Naive thymus-derived CD4-positive, alpha-beta T cell (primary cell): ENCODE measurements around the gene IFNLR1. TPM values are rescaled to one million over a fixed set of nuclear protein-coding genes. Genes with fewer than 3 reads are reported as not detected.

Source experiments
- ATAC-seq: fragments of 150-1000 bp; cut with Tn5 transposase; 2 replicates; pipeline ENCODE4 v1.10.0; 2021; ENCODE audit warnings: mild to moderate bottlenecking, moderate library complexity
- CTCF ChIA-PET: fragments of 350-600 bp; sonication (Branson Sonifier 250); formaldehyde crosslinking; loops from one replicate; lab custom pipeline; 2021; ENCODE audit warnings: antibody characterized with exemption; lab: Charles Lee
- POLR2A ChIA-PET: fragments of 350-600 bp; sonication (Branson Sonifier 250); formaldehyde crosslinking; loops from one replicate; lab custom pipeline; 2021; ENCODE audit warnings: antibody characterized with exemption, inconsistent platforms; lab: Charles Lee
- DNase-seq, 9 donors: peaks; one replicate each; pipeline versions ENCODE4 v3.0.0 to v3.0.0-alpha.2; 2020 to 2022; ENCODE audit warnings: mixed read lengths in 1 of 9
- H3K27ac ChIP-seq: one replicate; pipeline ENCODE4 v1.7.0; 2013; ENCODE audit warnings: mild to moderate bottlenecking, low read depth, low read length, moderate library complexity
- H3K27me3 ChIP-seq, 2 donors: one replicate each; pipeline ENCODE4 v1.7.0; 2013; ENCODE audit warnings: low read length in 2 of 2, mild to moderate bottlenecking in 2 of 2, moderate library complexity in 2 of 2; ENCODE audit not compliant: control insufficient read depth in 2 of 2, insufficient read depth in 2 of 2
- H3K36me3 ChIP-seq, 3 experiments: 1 replicate in 2 of 3; 2 replicates in 1 of 3; pipeline ENCODE4 v1.7.0; 2013; ENCODE audit warnings: low read length in 3 of 3, mild to moderate bottlenecking in 3 of 3, moderate library complexity in 1 of 3; ENCODE audit not compliant: insufficient read depth in 3 of 3, control insufficient read depth in 2 of 3
- H3K4me1 ChIP-seq, 2 donors: one replicate each; pipeline ENCODE4 v1.7.0; 2013; ENCODE audit warnings: low read length in 2 of 2, mild to moderate bottlenecking in 2 of 2, moderate library complexity in 1 of 2; ENCODE audit not compliant: control insufficient read depth in 2 of 2, insufficient read depth in 2 of 2
- H3K4me3 ChIP-seq: 2 replicates; pipeline ENCODE4 v1.7.0; 2013; ENCODE audit warnings: mild to moderate bottlenecking, low read length
- H3K9me3 ChIP-seq, 3 experiments: 1 replicate in 2 of 3; 2 replicates in 1 of 3; pipeline ENCODE4 v1.7.0; 2013; ENCODE audit warnings: low read length in 3 of 3; ENCODE audit not compliant: control insufficient read depth in 2 of 3
- H3K27ac Mint-ChIP-seq, 9 donors: one replicate each; pipeline ENCODE4 v1.8.0; 2020 to 2022; ENCODE audit warnings: mixed read lengths in 9 of 9, mild to moderate bottlenecking in 8 of 9, moderate library complexity in 5 of 9, inconsistent platforms in 2 of 9
- H3K27me3 Mint-ChIP-seq, 5 donors: one replicate each; pipeline ENCODE4 v1.8.0; 2021 to 2022; ENCODE audit warnings: mixed read lengths in 5 of 5, mild to moderate bottlenecking in 1 of 5
- H3K36me3 Mint-ChIP-seq, 5 donors: one replicate each; pipeline ENCODE4 v1.8.0; 2020 to 2022; ENCODE audit warnings: mixed read lengths in 5 of 5, mild to moderate bottlenecking in 3 of 5, inconsistent platforms in 1 of 5
- H3K4me1 Mint-ChIP-seq, 7 donors: one replicate each; pipeline ENCODE4 v1.8.0; 2020 to 2022; ENCODE audit warnings: mixed read lengths in 7 of 7, mild to moderate bottlenecking in 3 of 7, inconsistent platforms in 1 of 7
- H3K4me3 Mint-ChIP-seq, 10 donors: one replicate each; pipeline ENCODE4 v1.8.0; 2020 to 2022; ENCODE audit warnings: mild to moderate bottlenecking in 10 of 10, mixed read lengths in 10 of 10, moderate library complexity in 6 of 10, inconsistent platforms in 2 of 10
- H3K9me3 Mint-ChIP-seq, 11 donors: one replicate each; pipeline ENCODE4 v1.8.0; 2020 to 2022; ENCODE audit warnings: mixed read lengths in 11 of 11, mild to moderate bottlenecking in 4 of 11, inconsistent platforms in 1 of 11, moderate library complexity in 1 of 11
- intact Hi-C, 2 donors: fragments of 100-400 bp; cut with micrococcal nuclease; formaldehyde crosslinking; loops; one replicate each; pipeline ENCODE4 v1.15.1; 2023
- polyA plus RNA-seq, 2 donors: library from polyadenylated mRNA; unstranded; fragments of 300-500 nt; fragmentation: Illumina TruSeq; gene quantifications; one replicate each; pipeline ENCODE4 v1.2.3, GENCODE V29; 2021
- total RNA-seq, 6 experiments: library from RNA in 5 of 6; stranded (reverse) in 5 of 6; gene quantifications; 1 replicate in 5 of 6; 2 replicates in 1 of 6; pipeline ENCODE4 v1.2.3 and lab custom pipeline; 2021 to 2026

IFNLR1 gene
- total and polyA plus RNA-seq, 7 experiments from 2014 or later: 0.08 to 3.9 (median 1.5) TPM

DNA sequence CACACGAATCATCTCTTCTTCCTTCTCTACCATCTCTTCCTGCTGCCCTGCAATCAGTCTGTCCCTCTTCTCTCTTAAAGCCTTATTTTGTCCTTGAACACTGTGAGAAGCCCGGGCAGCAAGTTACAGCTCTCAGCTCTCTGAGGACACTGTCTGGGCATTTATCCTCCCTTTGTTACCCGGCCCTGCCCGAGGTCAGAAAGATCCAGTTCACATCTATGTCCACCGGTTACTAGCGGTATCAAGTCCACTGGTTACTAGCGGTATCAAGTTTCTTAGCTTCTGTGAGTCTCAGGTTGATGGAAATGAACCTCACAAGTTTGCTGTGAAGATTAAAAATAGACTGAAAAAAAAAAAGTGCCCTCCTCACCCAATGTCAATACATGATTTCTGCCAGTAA, 18.8 kb downstream of the IFNLR1 start:
- POLR2A ChIA-PET: interaction anchor here (0.7 kb wide), 1 partner anchor 88 kb away, joined by 4 read pairs; no protein-coding TSS in a partner anchor
- H3K27me3 Mint-ChIP-seq: peaks cover 0 to 1% (median 0%) of the 10 kb centered on the region in 5 donors
- no peaks in the 10 kb centered on the region for H3K4me1 Mint-ChIP-seq
- ATAC-seq: no peak
- H3K36me3 Mint-ChIP-seq: peaks cover 0 to 14% (median 3%) of the 10 kb centered on the region in 5 donors
- Histone ChIP-seq H3K4me3 (no peak overlapping the region), H3K36me3 (no peaks in the 10 kb centered on the region), H3K4me1 (no peaks in the 10 kb centered on the region), H3K27me3 (no peaks in the 10 kb centered on the region), H3K9me3 (no peaks in the 10 kb centered on the region), H3K27ac (no peak overlapping the region)
- CTCF ChIA-PET: no interaction called here
- H3K27ac Mint-ChIP-seq: no peak overlapping the region
- intact Hi-C loops: no loop called here
- DNase-seq: no peak
- H3K4me3 Mint-ChIP-seq: no peak overlapping the region
- no peaks in the 10 kb centered on the region for H3K9me3 Mint-ChIP-seq

- Mint-ChIP-seq H3K4me1 (peaks cover 0 to 5% (median 4%) of the 10 kb centered on the region in 7 donors), H3K36me3 (peaks cover 0 to 14% (median 3%) of the 10 kb centered on the region in 5 donors), H3K9me3 (no peaks in the 10 kb centered on the region), H3K27ac (no peak overlapping the region), H3K4me3 (no peak overlapping the region), H3K27me3 (no peaks in the 10 kb centered on the region)
- ATAC-seq (no peak), DNase-seq (no peak)
- POLR2A ChIA-PET: no interaction called here
- CTCF ChIA-PET: no interaction called here
- H3K9me3 ChIP-seq: no peaks in the 10 kb centered on the region
- no peak overlapping the region for H3K4me3 ChIP-seq
- H3K27me3 ChIP-seq: no peaks in the 10 kb centered on the region
- intact Hi-C loops: no loop called here
- no peak overlapping the region for H3K27ac ChIP-seq
- no peaks in the 10 kb centered on the region for H3K4me1 ChIP-seq
- no peaks in the 10 kb centered on the region for H3K36me3 ChIP-seq
Observed at GRCh38 chr1:24167008-24167407, 20.1 kb downstream of the IFNLR1 start.

DNA sequence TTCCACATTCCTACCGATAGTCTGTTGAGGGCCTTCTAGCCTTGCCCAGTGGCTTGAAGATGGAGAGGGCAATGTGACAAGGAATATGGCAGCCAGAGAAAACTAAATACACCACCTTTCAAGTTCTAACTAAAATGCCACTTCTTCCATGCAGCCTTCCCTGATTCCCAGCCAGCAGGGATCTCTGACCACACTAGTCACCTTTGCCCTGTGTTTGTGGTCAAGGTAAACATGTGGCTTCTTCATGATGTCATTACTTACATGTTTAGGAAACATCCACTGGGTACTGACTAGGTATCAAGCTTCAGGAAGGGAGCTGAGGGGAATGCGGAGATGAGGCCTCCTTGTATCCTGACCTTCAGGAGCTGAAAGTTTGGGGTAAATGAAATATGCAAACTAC, 21.6 kb downstream of the IFNLR1 start:
- Mint-ChIP-seq H3K4me1 (peaks cover 0 to 7% (median 4%) of the 10 kb centered on the region in 7 donors), H3K36me3 (peaks cover 0 to 14% (median 3%) of the 10 kb centered on the region in 5 donors), H3K27me3 (no peaks in the 10 kb centered on the region), H3K4me3 (no peak overlapping the region), H3K9me3 (no peaks in the 10 kb centered on the region), H3K27ac (peak overlapping the region in 1 of 9 donors; percentile 43)
- intact Hi-C loops: no loop called here
- Histone ChIP-seq H3K4me3 (no peak overlapping the region), H3K9me3 (no peaks in the 10 kb centered on the region), H3K27ac (no peak overlapping the region), H3K36me3 (no peaks in the 10 kb centered on the region), H3K4me1 (no peaks in the 10 kb centered on the region), H3K27me3 (no peaks in the 10 kb centered on the region)
- no peak for ATAC-seq
- no peak for DNase-seq
- CTCF ChIA-PET: no interaction called here
- POLR2A ChIA-PET: no interaction called here

DNA sequence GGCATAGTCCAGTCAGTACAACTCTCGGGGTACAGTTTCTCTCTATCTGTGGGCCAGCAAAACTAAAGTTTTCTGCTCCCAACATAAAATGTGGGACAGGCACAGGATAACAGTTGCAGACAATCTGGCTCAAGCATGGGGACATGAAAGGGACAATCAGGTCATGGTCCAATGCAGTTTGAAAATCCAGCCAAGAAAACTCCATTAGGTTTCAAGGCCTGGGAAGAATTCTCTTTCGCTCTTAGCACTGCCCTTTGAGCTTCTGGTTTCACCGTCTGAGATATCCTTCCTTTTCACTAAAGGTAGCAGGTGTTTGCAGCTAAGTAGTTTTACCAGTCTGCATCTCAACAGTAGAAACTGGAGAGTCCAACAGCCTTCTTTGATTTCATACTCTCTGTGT, 23.1 kb downstream of the IFNLR1 start:
- peaks cover 0 to 14% (median 3%) of the 10 kb centered on the region in 5 donors for H3K36me3 Mint-ChIP-seq
- no peaks in the 10 kb centered on the region for H3K27me3 Mint-ChIP-seq
- no peak overlapping the region for H3K27ac ChIP-seq
- peaks cover 0 to 7% (median 4%) of the 10 kb centered on the region in 7 donors for H3K4me1 Mint-ChIP-seq
- ATAC-seq (no peak), DNase-seq (no peak)
- no peaks in the 10 kb centered on the region for H3K36me3 ChIP-seq
- H3K4me1 ChIP-seq: no peaks in the 10 kb centered on the region
- H3K27ac Mint-ChIP-seq: no peak overlapping the region
- H3K9me3 ChIP-seq: no peaks in the 10 kb centered on the region
- no peak overlapping the region for H3K4me3 Mint-ChIP-seq
- H3K9me3 Mint-ChIP-seq: peaks cover 0 to 2% (median 0%) of the 10 kb centered on the region in 11 donors
- ChIA-PET POLR2A (no interaction called here), CTCF (no interaction called here)
- no peak overlapping the region for H3K4me3 ChIP-seq
- intact Hi-C loops: no loop called here
- no peaks in the 10 kb centered on the region for H3K27me3 ChIP-seq

- ATAC-seq: no peak
- H3K27ac ChIP-seq: no peak overlapping the region
- H3K9me3 ChIP-seq: no peaks in the 10 kb centered on the region
- no peaks in the 10 kb centered on the region for H3K27me3 Mint-ChIP-seq
- H3K36me3 ChIP-seq: no peaks in the 10 kb centered on the region
- no peak overlapping the region for H3K4me3 ChIP-seq
- peaks cover 0 to 7% (median 4%) of the 10 kb centered on the region in 7 donors for H3K4me1 Mint-ChIP-seq
- H3K4me1 ChIP-seq: no peaks in the 10 kb centered on the region
- ChIA-PET CTCF (no interaction called here), POLR2A (no interaction called here)
- no peak for DNase-seq
- H3K27ac Mint-ChIP-seq: peak overlapping the region in 2 of 9 donors; percentile 7 to 53
- H3K4me3 Mint-ChIP-seq: no peak overlapping the region
- no peaks in the 10 kb centered on the region for H3K27me3 ChIP-seq
- peaks cover 0 to 11% (median 0%) of the 10 kb centered on the region in 5 donors for H3K36me3 Mint-ChIP-seq
- peaks cover 0 to 2% (median 0%) of the 10 kb centered on the region in 11 donors for H3K9me3 Mint-ChIP-seq
- intact Hi-C loops: no loop called here
Observed at GRCh38 chr1:24162201-24162600, 24.9 kb downstream of the IFNLR1 start.

DNA sequence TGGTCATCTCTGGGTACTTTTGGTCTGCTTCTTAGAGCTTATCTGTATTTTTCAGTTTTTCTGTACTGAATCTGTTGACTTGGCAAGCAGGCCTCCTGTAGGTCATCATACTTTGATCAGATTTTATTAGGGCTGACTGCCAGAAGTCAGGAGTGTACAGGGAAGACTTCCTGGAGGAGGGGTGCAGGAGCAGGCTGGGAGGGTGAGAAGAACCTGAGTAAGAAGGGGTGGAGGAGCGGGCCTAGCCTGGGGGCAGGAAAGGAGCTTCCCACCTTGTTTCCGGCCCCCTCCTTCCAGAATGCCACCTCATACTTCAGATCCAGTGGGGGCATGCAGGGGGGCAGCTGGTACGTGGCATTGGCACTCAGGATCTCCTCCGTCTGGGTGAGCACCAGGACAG, 25.8 kb downstream of the IFNLR1 start:
- Mint-ChIP-seq H3K4me1 (peaks cover 0 to 7% (median 4%) of the 10 kb centered on the region in 7 donors), H3K9me3 (peaks cover 0 to 2% (median 0%) of the 10 kb centered on the region in 11 donors), H3K27me3 (no peaks in the 10 kb centered on the region), H3K4me3 (no peak overlapping the region), H3K36me3 (peaks cover 0 to 7% (median 0%) of the 10 kb centered on the region in 5 donors), H3K27ac (peak overlapping the region in 1 of 9 donors; percentile 16)
- ATAC-seq (no peak), DNase-seq (no peak)
- H3K36me3 ChIP-seq: no peaks in the 10 kb centered on the region
- H3K27ac ChIP-seq: no peak overlapping the region
- no peaks in the 10 kb centered on the region for H3K27me3 ChIP-seq
- no peak overlapping the region for H3K4me3 ChIP-seq
- no peaks in the 10 kb centered on the region for H3K9me3 ChIP-seq
- ChIA-PET CTCF (no interaction called here), POLR2A (no interaction called here)
- intact Hi-C loops: no loop called here
- no peaks in the 10 kb centered on the region for H3K4me1 ChIP-seq

GRCh38 chr1:24159366-24159765, 27.7 kb downstream of the IFNLR1 start:
- Histone ChIP-seq H3K9me3 (no peaks in the 10 kb centered on the region), H3K4me1 (no peaks in the 10 kb centered on the region), H3K36me3 (no peaks in the 10 kb centered on the region), H3K4me3 (no peak overlapping the region), H3K27ac (no peak overlapping the region), H3K27me3 (no peaks in the 10 kb centered on the region)
- peaks cover 0 to 7% (median 4%) of the 10 kb centered on the region in 7 donors for H3K4me1 Mint-ChIP-seq
- no peak for ATAC-seq
- H3K36me3 Mint-ChIP-seq: peaks cover 0 to 3% (median 0%) of the 10 kb centered on the region in 5 donors
- ChIA-PET CTCF (interaction anchor here (2.4 kb wide), 1 partner anchor 9 kb away, joined by 12 read pairs; no protein-coding TSS in a partner anchor), POLR2A (interaction anchor here (0.5 kb wide), 1 partner anchor 176 kb away, joined by 4 read pairs; no protein-coding TSS in a partner anchor)
- peaks cover 0 to 2% (median 0%) of the 10 kb centered on the region in 11 donors for H3K9me3 Mint-ChIP-seq
- DNase-seq: no peak
- intact Hi-C loops: no loop called here
- H3K27ac Mint-ChIP-seq: no peak overlapping the region
- H3K27me3 Mint-ChIP-seq: no peaks in the 10 kb centered on the region
- no peak overlapping the region for H3K4me3 Mint-ChIP-seq
